ENCODE data around the gene TFB1M. TPM values are rescaled to one million over a fixed set of nuclear protein-coding genes. Genes with fewer than 3 reads are reported as not detected.
"Not testable (repeated sequence)": the region's sequence is repeated elsewhere in the genome, so short reads cannot be mapped to it uniquely, and the experiment has no call there.

TFB1M gene
- total RNA-seq, 2 donors from 2014 or later = 13.7 to 16.6 TPM

- no peak for DNase-seq
- no peaks in the 10 kb centered on the region for H3K9me3 ChIP-seq (ENCODE audit: control insufficient read depth, low read length, poor library complexity, severe bottlenecking)
- H3K4me3 Mint-ChIP-seq = no peak overlapping the region
- ATAC-seq = no peak
- peaks cover 4% of the 10 kb centered on the region for H3K4me1 Mint-ChIP-seq
- no peaks in the 10 kb centered on the region for H3K36me3 Mint-ChIP-seq (ENCODE audit: low read depth)
- peaks cover 34% of the 10 kb centered on the region for H3K27me3 Mint-ChIP-seq
- no peak overlapping the region for H3K27ac Mint-ChIP-seq
Observed at GRCh38 chr6:155224618-155225017, 89.7 kb downstream of the TFB1M start.

- peaks cover 6% of the 10 kb centered on the region for H3K4me1 Mint-ChIP-seq
- DNase-seq (no peak), ATAC-seq (peak; percentile 50)
- H3K9me3 ChIP-seq (ENCODE audit: control insufficient read depth, low read length, poor library complexity, severe bottlenecking) = no peaks in the 10 kb centered on the region
- H3K36me3 Mint-ChIP-seq (ENCODE audit: low read depth) = no peaks in the 10 kb centered on the region
- H3K27me3 Mint-ChIP-seq = peaks cover 37% of the 10 kb centered on the region
- no peak overlapping the region for H3K4me3 Mint-ChIP-seq
- no peak overlapping the region for H3K27ac Mint-ChIP-seq
Observed at GRCh38 chr6:155223646-155224451, 90.4 kb downstream of the TFB1M start.

GRCh38 chr6:155222506-155222905, 91.8 kb downstream of the TFB1M start:
- Mint-ChIP-seq H3K4me1 (peaks cover 6% of the 10 kb centered on the region), H3K4me3 (no peak overlapping the region), H3K36me3 (ENCODE audit: low read depth) (no peaks in the 10 kb centered on the region), H3K27me3 (peaks cover 32% of the 10 kb centered on the region), H3K27ac (no peak overlapping the region)
- ATAC-seq = no peak
- no peak for DNase-seq
- H3K9me3 ChIP-seq (ENCODE audit: control insufficient read depth, low read length, poor library complexity, severe bottlenecking) = no peaks in the 10 kb centered on the region

GRCh38 chr6:155221086-155221485, 93.2 kb downstream of the TFB1M start:
- Mint-ChIP-seq H3K4me3 (no peak overlapping the region), H3K27me3 (peaks cover 34% of the 10 kb centered on the region), H3K4me1 (peaks cover 6% of the 10 kb centered on the region), H3K36me3 (ENCODE audit: low read depth) (no peaks in the 10 kb centered on the region), H3K27ac (no peak overlapping the region)
- no peaks in the 10 kb centered on the region for H3K9me3 ChIP-seq (ENCODE audit: control insufficient read depth, low read length, poor library complexity, severe bottlenecking)
- DNase-seq (no peak), ATAC-seq (no peak)

GRCh38 chr6:155219858-155220301, 94.4 kb downstream of the TFB1M start:
- Mint-ChIP-seq H3K4me3 (no peak overlapping the region), H3K27me3 (peaks cover 34% of the 10 kb centered on the region), H3K36me3 (ENCODE audit: low read depth) (no peaks in the 10 kb centered on the region), H3K4me1 (peaks cover 6% of the 10 kb centered on the region), H3K27ac (no peak overlapping the region)
- DNase-seq (no peak), ATAC-seq (no peak)
- H3K9me3 ChIP-seq (ENCODE audit: control insufficient read depth, low read length, poor library complexity, severe bottlenecking) = no peaks in the 10 kb centered on the region

- Mint-ChIP-seq H3K27me3 (peaks cover 30% of the 10 kb centered on the region), H3K27ac (no peak overlapping the region)
- no peak for ATAC-seq
Observed at GRCh38 chr6:155219299-155219698, 95.0 kb downstream of the TFB1M start.

GRCh38 chr6:155218711-155219110, 95.6 kb downstream of the TFB1M start:
- not testable (repeated sequence) for H3K9me3 ChIP-seq (ENCODE audit: control insufficient read depth, low read length, poor library complexity, severe bottlenecking); ATAC-seq; H3K4me3 Mint-ChIP-seq; H3K36me3 Mint-ChIP-seq (ENCODE audit: low read depth); H3K27ac Mint-ChIP-seq; H3K4me1 Mint-ChIP-seq; DNase-seq
- peaks cover 24% of the 10 kb centered on the region for H3K27me3 Mint-ChIP-seq

More at GRCh38 chr6:155219299-155219698, 95.0 kb downstream of the TFB1M start:
- H3K36me3 Mint-ChIP-seq (ENCODE audit: low read depth) = peaks cover 2% of the 10 kb centered on the region
- no peak for DNase-seq
- H3K4me1 Mint-ChIP-seq = peaks cover 6% of the 10 kb centered on the region
- no peak overlapping the region for H3K4me3 Mint-ChIP-seq
- no peaks in the 10 kb centered on the region for H3K9me3 ChIP-seq (ENCODE audit: control insufficient read depth, low read length, poor library complexity, severe bottlenecking)

- Mint-ChIP-seq H3K36me3 (ENCODE audit: low read depth) (peaks cover 2% of the 10 kb centered on the region), H3K27me3 (peaks cover 23% of the 10 kb centered on the region), H3K27ac (no peak overlapping the region), H3K4me1 (peaks cover 4% of the 10 kb centered on the region), H3K4me3 (no peak overlapping the region)
- no peaks in the 10 kb centered on the region for H3K9me3 ChIP-seq (ENCODE audit: control insufficient read depth, low read length, poor library complexity, severe bottlenecking)
- DNase-seq (no peak), ATAC-seq (no peak)
Observed at GRCh38 chr6:155216312-155217046, 97.8 kb downstream of the TFB1M start.

- DNase-seq (no peak), ATAC-seq (no peak)
- H3K4me3 Mint-ChIP-seq = no peak overlapping the region
- no peaks in the 10 kb centered on the region for H3K9me3 ChIP-seq (ENCODE audit: control insufficient read depth, low read length, poor library complexity, severe bottlenecking)
- peaks cover 2% of the 10 kb centered on the region for H3K36me3 Mint-ChIP-seq (ENCODE audit: low read depth)
- no peak overlapping the region for H3K27ac Mint-ChIP-seq
- H3K27me3 Mint-ChIP-seq = peaks cover 23% of the 10 kb centered on the region
- peaks cover 4% of the 10 kb centered on the region for H3K4me1 Mint-ChIP-seq
Observed at GRCh38 chr6:155215906-155216305, 98.4 kb downstream of the TFB1M start.

- DNase-seq (no peak), ATAC-seq (no peak)
- H3K27ac Mint-ChIP-seq = no peak overlapping the region
- H3K4me3 Mint-ChIP-seq = no peak overlapping the region
- H3K9me3 ChIP-seq (ENCODE audit: control insufficient read depth, low read length, poor library complexity, severe bottlenecking) = no peaks in the 10 kb centered on the region
- peaks cover 2% of the 10 kb centered on the region for H3K4me1 Mint-ChIP-seq
- peaks cover 10% of the 10 kb centered on the region for H3K27me3 Mint-ChIP-seq
- peaks cover 2% of the 10 kb centered on the region for H3K36me3 Mint-ChIP-seq (ENCODE audit: low read depth)
Observed at GRCh38 chr6:155213611-155214372, 100.5 kb downstream of the TFB1M start.

- Mint-ChIP-seq H3K27ac (no peak overlapping the region), H3K27me3 (peaks cover 10% of the 10 kb centered on the region), H3K36me3 (ENCODE audit: low read depth) (peaks cover 2% of the 10 kb centered on the region), H3K4me3 (no peak overlapping the region), H3K4me1 (peaks cover 2% of the 10 kb centered on the region)
- ATAC-seq (no peak), DNase-seq (no peak)
- H3K9me3 ChIP-seq (ENCODE audit: control insufficient read depth, low read length, poor library complexity, severe bottlenecking) = no peaks in the 10 kb centered on the region
Observed at GRCh38 chr6:155212616-155213380, 101.5 kb downstream of the TFB1M start.

GRCh38 chr6:155212106-155212505, 102.2 kb downstream of the TFB1M start:
- Mint-ChIP-seq H3K36me3 (ENCODE audit: low read depth) (peaks cover 2% of the 10 kb centered on the region), H3K4me1 (peaks cover 2% of the 10 kb centered on the region), H3K4me3 (no peak overlapping the region), H3K27ac (no peak overlapping the region), H3K27me3 (peaks cover 8% of the 10 kb centered on the region)
- H3K9me3 ChIP-seq (ENCODE audit: control insufficient read depth, low read length, poor library complexity, severe bottlenecking) = no peaks in the 10 kb centered on the region
- ATAC-seq = no peak
- DNase-seq = no peak

All from T-helper 17 cell (primary cell).